Measurements from ENCODE around the gene SF3B4. TPM values are rescaled to one million over a fixed set of nuclear protein-coding genes. Genes with fewer than 3 reads are reported as not detected.

SF3B4 gene
- total RNA-seq, 2 donors from 2014 or later = 25.4 to 30.7 TPM

GRCh38 chr1:149936170-149936991 lies 8.8 kb upstream of the SF3B4 start, which contains the start of gene MTMR11:
Gene MTMR11, minus strand, starts transcription at chr1:149936879. Its CDS starts 232 bp downstream, at chr1:149936647.
- DNase-seq (no peak), ATAC-seq (peak; percentile 24 to 64)
- intact Hi-C loops (cut with DNase I) = no loop called here

- ATAC-seq = no peak
- intact Hi-C loops (cut with DNase I) = no loop called here
- DNase-seq = no peak
Measured at GRCh38 chr1:149934356-149934755, 6.8 kb upstream of the SF3B4 start.

- DNase-seq = no peak
- intact Hi-C loops (cut with DNase I) = no loop called here
- ATAC-seq = no peak
Measured at GRCh38 chr1:149933208-149933607, 5.6 kb upstream of the SF3B4 start.

GRCh38 chr1:149932474-149932873 lies 4.9 kb upstream of the SF3B4 start:
- intact Hi-C loops (cut with DNase I) = no loop called here
- ATAC-seq (no peak), DNase-seq (no peak)

GRCh38 chr1:149931212-149931790 lies 3.7 kb upstream of the SF3B4 start:
- ATAC-seq (no peak), DNase-seq (no peak)
- intact Hi-C loops (cut with DNase I) = no loop called here

GRCh38 chr1:149929856-149930255 lies 2.3 kb upstream of the SF3B4 start:
- ATAC-seq (no peak), DNase-seq (no peak)
- intact Hi-C loops (cut with DNase I) = no loop called here

GRCh38 chr1:149928401-149928724 lies 760 bp upstream of the SF3B4 start:
- DNase-seq (no peak), ATAC-seq (no peak)
- intact Hi-C loops (cut with DNase I) = no loop called here

GRCh38 chr1:149927056-149927562 lies 494 bp downstream of the SF3B4 start:
- intact Hi-C loops (cut with DNase I) = no loop called here

GRCh38 chr1:149926296-149926695 lies 1.3 kb downstream of the SF3B4 start:
- intact Hi-C loops (cut with DNase I) = no loop called here
- no peak for DNase-seq
- no peak for ATAC-seq

More at GRCh38 chr1:149927056-149927562, 494 bp downstream of the SF3B4 start:
- no peak for ATAC-seq
- no peak for DNase-seq

GRCh38 chr1:149925751-149926150 lies 1.9 kb downstream of the SF3B4 start:
- intact Hi-C loops (cut with DNase I) = no loop called here
- DNase-seq (no peak), ATAC-seq (no peak)

GRCh38 chr1:149925345-149925744 lies 2.3 kb downstream of the SF3B4 start:
- no peak for DNase-seq

GRCh38 chr1:149923626-149924025 lies 4.0 kb downstream of the SF3B4 start:
- intact Hi-C loops (cut with DNase I) = no loop called here
- DNase-seq (no peak), ATAC-seq (no peak)

More at GRCh38 chr1:149925345-149925744, 2.3 kb downstream of the SF3B4 start:
- intact Hi-C loops (cut with DNase I) = no loop called here
- no peak for ATAC-seq

GRCh38 chr1:149917571-149918144 lies 9.9 kb downstream of the SF3B4 start, which contains the start of gene SV2A:
Gene SV2A, minus strand, starts transcription at chr1:149917844. Its CDS starts 4,004 bp downstream, at chr1:149913840.
- ATAC-seq (peak; percentile 70 to 71), DNase-seq (no peak)
- intact Hi-C loops (cut with DNase I) = no loop called here

GRCh38 chr1:149916898-149917252 lies 10.7 kb downstream of the SF3B4 start:
- ATAC-seq (no peak), DNase-seq (no peak)
- intact Hi-C loops (cut with DNase I) = no loop called here

GRCh38 chr1:149916193-149916897 lies 11.3 kb downstream of the SF3B4 start:
- DNase-seq = no peak
- intact Hi-C loops (cut with DNase I) = no loop called here
- no peak for ATAC-seq

GRCh38 chr1:149915429-149916192 lies 12.0 kb downstream of the SF3B4 start:
- no peak for ATAC-seq
- intact Hi-C loops (cut with DNase I) = no loop called here
- DNase-seq = no peak

GRCh38 chr1:149914545-149914944 lies 13.1 kb downstream of the SF3B4 start:
- intact Hi-C loops (cut with DNase I) = no loop called here
- DNase-seq (no peak), ATAC-seq (no peak)

GRCh38 chr1:149906570-149907075 lies 21.0 kb downstream of the SF3B4 start:
- intact Hi-C loops (cut with DNase I) = no loop called here

More at GRCh38 chr1:149906570-149907075, 21.0 kb downstream of the SF3B4 start:
- DNase-seq (no peak), ATAC-seq (no peak)

Data from left cardiac atrium (tissue), 4 donors.